ENCODE data around the gene ENDOD1. TPM values are rescaled to one million over a fixed set of nuclear protein-coding genes. Genes with fewer than 3 reads are reported as not detected.
A peak's percentile ranks its signal among the peaks of the same experiment; 100 is the strongest.

The ENDOD1 gene
- total RNA-seq, 1 donor from 2014 or later: 47.9 TPM

- Histone ChIP-seq H3K4me1 (peaks cover 30% of the 10 kb centered on the region), H3K27ac (peak overlapping the region; percentile 55), H3K4me3 (no peak overlapping the region), H3K36me3 (no peaks in the 10 kb centered on the region), H3K9me3 (no peaks in the 10 kb centered on the region), H3K27me3 (no peaks in the 10 kb centered on the region)
- no peak for DNase-seq (ENCODE audit: extremely low spot score in 2 of 2)
- intact Hi-C loops (cut with DNase I): no loop called here
- TF ChIP-seq POLR2A (IDR thresholded peaks at IDR 0.05): no peak
- TF ChIP-seq POLR2AphosphoS5 (IDR thresholded peaks at IDR 0.05; ENCODE audit: insufficient read depth in 1 of 2, low read depth in 1 of 2): no peak
- no peak for TF ChIP-seq CTCF (IDR thresholded peaks at IDR 0.05)
These were observed 68.2 kb downstream of the ENDOD1 start for GRCh38 chr11:95157824-95158223.

GRCh38 chr11:95161248-95161647 is 71.6 kb downstream of the ENDOD1 start:
- no peak for DNase-seq (ENCODE audit: extremely low spot score in 2 of 2)
- H3K27me3 ChIP-seq: no peaks in the 10 kb centered on the region
- TF ChIP-seq POLR2AphosphoS5 (IDR thresholded peaks at IDR 0.05; ENCODE audit: insufficient read depth in 1 of 2, low read depth in 1 of 2) (no peak), POLR2A (IDR thresholded peaks at IDR 0.05) (no peak), CTCF (IDR thresholded peaks at IDR 0.05) (no peak)
- peaks cover 20% of the 10 kb centered on the region for H3K4me1 ChIP-seq
- intact Hi-C loops (cut with DNase I): no loop called here
- H3K27ac ChIP-seq: no peak overlapping the region
- H3K9me3 ChIP-seq: no peaks in the 10 kb centered on the region
- H3K36me3 ChIP-seq: no peaks in the 10 kb centered on the region
- no peak overlapping the region for H3K4me3 ChIP-seq

GRCh38 chr11:95163106-95163505 is 73.5 kb downstream of the ENDOD1 start:
- H3K27me3 ChIP-seq: no peaks in the 10 kb centered on the region
- intact Hi-C loops (cut with DNase I): no loop called here
- H3K4me1 ChIP-seq: peaks cover 2% of the 10 kb centered on the region
- no peaks in the 10 kb centered on the region for H3K9me3 ChIP-seq
- TF ChIP-seq CTCF (IDR thresholded peaks at IDR 0.05): no peak
- no peak for TF ChIP-seq POLR2A (IDR thresholded peaks at IDR 0.05)
- TF ChIP-seq POLR2AphosphoS5 (IDR thresholded peaks at IDR 0.05; ENCODE audit: insufficient read depth in 1 of 2, low read depth in 1 of 2): no peak
- no peak overlapping the region for H3K27ac ChIP-seq
- DNase-seq (ENCODE audit: extremely low spot score in 2 of 2): no peak
- no peak overlapping the region for H3K4me3 ChIP-seq
- peaks cover 0 to 5% of the 10 kb centered on the region in 2 donors for H3K36me3 ChIP-seq

GRCh38 chr11:95165638-95166037 is 76.0 kb downstream of the ENDOD1 start:
- DNase-seq (ENCODE audit: extremely low spot score in 2 of 2): no peak
- Histone ChIP-seq H3K27ac (no peak overlapping the region), H3K9me3 (no peaks in the 10 kb centered on the region), H3K4me1 (no peaks in the 10 kb centered on the region), H3K4me3 (no peak overlapping the region), H3K27me3 (no peaks in the 10 kb centered on the region), H3K36me3 (peaks cover 0 to 9% of the 10 kb centered on the region in 2 donors)
- no peak for TF ChIP-seq POLR2A (IDR thresholded peaks at IDR 0.05)
- no peak for TF ChIP-seq POLR2AphosphoS5 (IDR thresholded peaks at IDR 0.05; ENCODE audit: insufficient read depth in 1 of 2, low read depth in 1 of 2)
- no peak for TF ChIP-seq CTCF (IDR thresholded peaks at IDR 0.05)
- intact Hi-C loops (cut with DNase I): no loop called here

GRCh38 chr11:95166781-95167180 is 77.1 kb downstream of the ENDOD1 start:
- no peak overlapping the region for H3K27ac ChIP-seq
- no peak overlapping the region for H3K4me3 ChIP-seq
- no peaks in the 10 kb centered on the region for H3K9me3 ChIP-seq
- H3K4me1 ChIP-seq: no peaks in the 10 kb centered on the region
- peaks cover 0 to 9% of the 10 kb centered on the region in 2 donors for H3K36me3 ChIP-seq
- no peak for DNase-seq (ENCODE audit: extremely low spot score in 2 of 2)
- no peak for TF ChIP-seq CTCF (IDR thresholded peaks at IDR 0.05)
- no peak for TF ChIP-seq POLR2A (IDR thresholded peaks at IDR 0.05)
- no peak for TF ChIP-seq POLR2AphosphoS5 (IDR thresholded peaks at IDR 0.05; ENCODE audit: insufficient read depth in 1 of 2, low read depth in 1 of 2)
- no peaks in the 10 kb centered on the region for H3K27me3 ChIP-seq
- intact Hi-C loops (cut with DNase I): no loop called here

Measured in vagina (tissue), 2 donors.